Left kidney (tissue), 2 donors: Measurements from ENCODE around the gene MX2. TPM values are rescaled to one million over a fixed set of nuclear protein-coding genes. Genes with fewer than 3 reads are reported as not detected.
"Not testable (repeated sequence)": the region's sequence is repeated elsewhere in the genome, so short reads cannot be mapped to it uniquely, and the experiment has no call there.

Source experiments
- DNase-seq: peaks from one replicate; pipeline ENCODE4 v3.0.0-alpha.2; 2013
- polyA plus RNA-seq: library from polyadenylated mRNA; unstranded; fragments of 120-200 nt; gene quantifications from one replicate; pipeline ENCODE4 v1.2.1, GENCODE V29; 2013; ENCODE audit not compliant: insufficient read length

The MX2 gene
- polyA plus RNA-seq, 1 donor: 1.9 TPM

DNA sequence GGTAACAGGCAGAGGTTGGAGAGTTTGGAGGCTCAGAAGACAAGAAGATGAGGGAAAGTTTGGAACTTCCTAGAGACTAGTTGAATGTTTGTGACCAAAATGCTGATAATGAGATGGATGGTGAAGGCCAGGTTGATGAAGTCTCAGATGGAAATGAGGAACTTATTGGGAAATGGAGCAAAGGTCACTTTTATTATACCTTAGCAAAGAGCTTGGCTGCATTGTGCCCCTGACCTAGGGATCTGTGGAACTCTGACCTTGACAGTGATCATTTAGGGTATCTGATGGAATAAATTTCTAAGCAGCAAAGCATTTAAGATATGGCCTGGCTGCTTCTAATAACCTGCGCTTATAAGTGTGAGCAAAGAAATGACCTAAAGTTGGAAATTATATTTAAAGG lies 28.1 kb upstream of the MX2 start:
- DNase-seq: no peak

DNA sequence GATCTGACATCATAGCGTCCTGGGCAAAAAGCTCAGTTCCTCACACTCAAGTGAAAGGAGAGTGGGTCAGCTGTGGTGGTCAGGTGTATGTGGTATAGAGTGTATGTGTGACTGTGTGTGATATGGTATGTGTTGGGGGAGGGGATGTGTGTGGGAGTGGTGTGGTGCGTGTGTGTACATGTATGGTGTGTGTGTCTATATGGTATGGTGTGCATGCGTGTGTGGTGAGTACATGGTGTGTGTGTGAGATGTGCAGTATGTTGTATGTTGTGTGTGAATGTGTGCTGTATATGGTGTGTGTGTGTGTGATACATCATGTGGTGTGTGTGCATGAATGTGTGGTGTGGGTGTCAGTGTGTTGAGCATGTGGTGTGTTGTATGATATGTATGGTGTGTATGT lies 24.3 kb upstream of the MX2 start:
- DNase-seq: no peak

DNA sequence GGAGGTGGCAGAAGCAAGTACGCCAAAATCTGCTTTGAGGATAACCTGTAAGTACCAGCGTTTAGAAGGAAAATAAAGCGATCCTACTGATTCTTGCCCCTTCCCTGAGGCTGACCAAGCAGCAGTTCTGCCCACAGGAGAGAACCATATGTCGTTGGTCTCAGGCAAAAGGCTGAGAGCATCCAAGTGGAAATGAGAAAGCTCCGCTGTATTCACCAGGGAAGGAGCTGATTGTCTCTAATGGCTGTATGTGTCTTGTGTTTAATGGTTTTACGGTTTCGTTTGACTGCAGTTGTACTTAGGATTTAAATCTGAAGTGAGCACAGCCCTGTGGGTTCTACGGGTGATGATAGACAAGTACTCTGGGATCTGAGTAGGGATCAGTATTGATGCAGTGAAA lies 23.4 kb upstream of the MX2 start:
- no peak for DNase-seq

DNA sequence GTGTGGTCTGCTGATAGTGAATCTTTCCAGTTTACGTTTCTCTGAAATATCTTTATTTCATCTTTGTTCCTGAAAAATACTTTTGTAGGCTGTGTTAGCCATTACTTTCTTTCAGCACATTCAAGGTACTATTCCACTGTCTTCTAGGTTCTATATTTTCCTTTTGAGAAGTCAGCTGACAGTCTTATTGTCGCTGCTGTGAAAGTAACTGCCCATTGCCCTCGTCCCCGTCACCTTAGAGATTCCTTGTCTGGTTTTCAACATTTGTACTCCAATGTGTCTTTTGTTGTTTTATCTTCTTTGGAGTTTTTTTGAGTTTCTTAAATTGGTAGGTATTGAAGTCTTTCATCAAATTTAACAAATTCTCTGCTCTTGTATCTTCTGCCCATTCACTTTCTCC lies 19.8 kb upstream of the MX2 start:
- no peak for DNase-seq

DNA sequence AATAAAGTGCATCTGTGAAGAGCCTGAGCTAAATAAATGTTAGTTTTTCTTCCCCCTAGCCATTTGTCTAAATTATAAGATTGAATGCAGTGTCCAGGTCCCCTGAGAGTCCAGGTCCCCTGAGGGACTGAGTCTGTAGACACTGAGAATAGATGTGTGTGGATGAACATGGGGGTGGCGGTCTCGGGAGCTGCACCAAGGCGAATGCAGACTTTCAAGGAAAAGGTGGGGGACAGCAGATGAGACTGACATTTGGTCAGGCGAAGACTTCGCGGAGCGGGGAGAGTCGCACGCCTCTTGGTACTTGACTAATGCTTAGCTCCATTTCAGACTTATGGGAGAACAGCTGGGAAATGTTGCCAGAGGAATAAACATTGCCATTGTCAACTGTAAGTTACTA lies 17.7 kb upstream of the MX2 start:
- no peak for DNase-seq

DNA sequence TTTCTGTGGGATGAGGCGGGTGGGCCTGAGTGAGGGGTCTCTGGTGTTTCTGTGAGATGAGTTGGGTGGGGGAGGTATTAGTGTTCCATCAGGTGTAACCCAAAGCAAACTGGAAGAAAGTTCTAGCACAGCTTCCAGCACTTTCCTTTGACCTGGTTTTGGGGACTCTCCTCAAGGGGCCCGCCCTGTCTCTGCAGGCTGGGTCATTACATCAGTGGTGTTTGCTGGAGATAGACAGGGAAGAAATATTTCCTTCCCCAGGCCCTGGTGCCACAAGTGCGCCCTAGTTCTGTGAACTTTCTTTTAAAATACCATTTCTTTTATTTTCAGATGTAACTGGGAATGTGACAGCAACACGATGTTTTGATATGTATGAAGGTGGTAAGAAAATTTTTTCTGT lies 16.5 kb upstream of the MX2 start:
- no peak for DNase-seq

DNA sequence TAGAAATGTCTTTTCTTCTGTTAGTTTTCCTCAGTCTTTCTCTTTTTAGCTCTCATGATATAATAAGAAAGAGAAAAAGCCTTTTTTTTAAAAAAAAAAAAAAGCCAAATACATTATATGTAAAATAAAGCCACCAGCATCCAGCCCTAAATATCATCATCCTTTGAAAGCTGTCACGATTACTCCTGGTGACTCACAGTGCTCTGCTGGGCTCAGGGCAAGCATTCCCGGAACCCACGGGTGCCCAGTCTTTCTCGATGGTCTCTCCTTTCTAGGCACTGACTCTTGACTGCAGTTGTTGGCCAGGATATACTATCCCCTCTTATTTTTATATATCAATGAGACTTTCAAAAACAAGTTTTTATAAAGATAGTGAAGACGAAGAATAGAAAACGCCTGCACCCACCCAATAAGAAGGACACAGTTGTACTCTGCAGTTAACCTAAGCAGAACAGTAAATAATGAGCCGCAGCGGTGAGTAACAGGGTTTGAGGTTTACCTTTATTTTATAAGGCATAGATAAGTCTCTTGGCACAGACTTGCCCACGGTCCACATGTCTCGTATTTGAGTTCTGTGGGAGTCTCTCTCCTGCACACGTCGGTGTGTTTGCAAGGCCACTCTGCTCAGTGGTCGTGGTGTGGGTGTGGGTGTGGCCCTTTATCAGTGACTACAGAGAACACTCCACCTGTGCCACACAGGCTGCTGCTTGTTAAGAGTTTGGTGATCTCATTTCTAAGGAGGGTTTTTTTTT lies 15.7 kb upstream of the MX2 start:
- no peak for DNase-seq

DNA sequence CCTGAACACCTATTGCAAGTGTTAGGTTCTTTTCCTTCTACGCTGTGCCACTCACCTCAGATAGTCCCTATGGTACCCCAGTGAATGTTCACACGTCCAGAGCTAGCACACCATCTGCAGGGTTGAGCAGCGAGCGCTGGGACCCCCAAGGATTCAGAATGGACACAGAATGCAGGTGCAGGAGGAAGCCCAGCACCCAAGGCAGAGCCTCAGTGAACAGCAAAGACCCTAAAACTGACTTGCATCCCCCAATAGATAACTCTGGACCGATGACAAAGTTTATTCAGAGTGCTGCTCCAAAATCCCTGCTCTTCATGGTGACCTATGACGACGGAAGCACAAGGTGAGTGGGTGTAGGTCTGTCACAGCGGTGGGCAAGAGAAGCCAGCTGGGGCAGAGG lies 15.1 kb upstream of the MX2 start:
- no peak for DNase-seq

DNA sequence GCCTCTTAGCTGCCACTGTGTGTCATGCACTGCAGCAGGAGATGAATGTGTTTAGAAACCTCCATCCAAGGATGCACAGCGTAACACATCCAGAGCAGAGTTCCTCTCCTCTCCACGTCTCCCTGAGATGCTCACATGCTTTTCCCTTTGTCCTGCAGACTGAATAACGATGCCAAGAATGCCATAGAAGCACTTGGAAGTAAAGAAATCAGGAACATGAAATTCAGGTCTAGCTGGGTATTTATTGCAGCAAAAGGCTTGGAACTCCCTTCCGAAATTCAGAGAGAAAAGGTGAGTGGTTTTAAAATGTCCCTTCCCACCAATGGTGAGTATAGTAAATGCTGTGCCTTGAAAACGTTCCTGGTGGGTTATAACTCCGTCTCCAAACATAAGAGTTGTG lies 13.4 kb upstream of the MX2 start:
- DNase-seq: no peak

DNA sequence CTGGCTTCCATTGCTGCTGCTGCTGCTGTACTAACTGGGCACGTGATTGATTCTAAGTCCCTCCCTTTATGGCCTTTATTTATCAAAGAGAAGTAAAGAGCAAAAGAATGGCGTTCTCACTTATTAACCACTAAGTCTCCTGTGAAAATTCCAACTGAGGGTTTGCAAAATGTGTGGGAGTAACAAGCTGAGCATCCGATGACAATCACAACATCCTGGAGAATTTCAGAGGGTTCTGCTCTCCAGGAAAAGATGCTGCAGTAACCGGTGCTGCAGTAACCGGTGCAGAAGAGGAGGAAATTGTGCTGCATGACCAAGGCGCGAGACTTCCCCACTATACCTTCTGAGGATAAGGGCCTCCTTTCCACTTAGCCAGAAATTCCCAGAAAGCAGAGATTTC lies 12.7 kb upstream of the MX2 start:
- no peak for DNase-seq

DNA sequence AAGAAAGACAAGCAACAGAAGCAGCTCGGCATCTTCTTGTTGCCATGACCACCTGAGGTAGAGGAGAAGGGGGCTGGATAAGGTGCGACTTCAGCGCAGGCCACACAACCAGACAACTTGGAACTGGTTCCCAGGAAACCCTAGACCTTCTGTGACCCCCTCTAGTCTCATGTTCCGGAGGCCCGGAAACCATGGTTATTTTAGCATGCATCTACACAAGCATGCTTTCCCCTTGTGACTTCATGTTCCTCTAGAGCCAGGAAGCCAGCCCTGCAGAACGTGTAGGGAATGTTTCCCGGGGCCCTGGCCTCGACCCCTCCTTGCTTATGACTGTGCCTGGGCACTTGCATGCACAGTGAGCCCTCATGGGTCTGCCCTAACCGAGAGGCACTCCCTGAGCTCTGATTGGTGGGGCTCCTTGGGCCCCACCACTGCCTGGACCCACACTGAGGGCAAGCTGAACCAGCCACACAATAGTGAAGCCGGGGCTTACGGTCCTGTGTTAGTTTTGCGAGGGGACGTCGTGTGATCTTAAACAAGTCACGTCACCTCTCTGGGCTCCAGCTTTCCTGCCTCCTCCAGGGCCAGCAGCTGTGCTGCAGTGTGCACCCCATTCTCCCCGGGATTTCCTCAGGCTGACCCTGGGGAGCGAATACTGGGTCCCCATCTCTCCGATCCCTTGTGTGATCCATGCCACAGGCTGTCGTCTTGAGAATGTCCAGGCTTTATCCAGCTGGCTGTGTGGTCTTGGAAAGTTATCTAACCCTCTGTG lies 12.0 kb upstream of the MX2 start:
- no peak for DNase-seq

DNA sequence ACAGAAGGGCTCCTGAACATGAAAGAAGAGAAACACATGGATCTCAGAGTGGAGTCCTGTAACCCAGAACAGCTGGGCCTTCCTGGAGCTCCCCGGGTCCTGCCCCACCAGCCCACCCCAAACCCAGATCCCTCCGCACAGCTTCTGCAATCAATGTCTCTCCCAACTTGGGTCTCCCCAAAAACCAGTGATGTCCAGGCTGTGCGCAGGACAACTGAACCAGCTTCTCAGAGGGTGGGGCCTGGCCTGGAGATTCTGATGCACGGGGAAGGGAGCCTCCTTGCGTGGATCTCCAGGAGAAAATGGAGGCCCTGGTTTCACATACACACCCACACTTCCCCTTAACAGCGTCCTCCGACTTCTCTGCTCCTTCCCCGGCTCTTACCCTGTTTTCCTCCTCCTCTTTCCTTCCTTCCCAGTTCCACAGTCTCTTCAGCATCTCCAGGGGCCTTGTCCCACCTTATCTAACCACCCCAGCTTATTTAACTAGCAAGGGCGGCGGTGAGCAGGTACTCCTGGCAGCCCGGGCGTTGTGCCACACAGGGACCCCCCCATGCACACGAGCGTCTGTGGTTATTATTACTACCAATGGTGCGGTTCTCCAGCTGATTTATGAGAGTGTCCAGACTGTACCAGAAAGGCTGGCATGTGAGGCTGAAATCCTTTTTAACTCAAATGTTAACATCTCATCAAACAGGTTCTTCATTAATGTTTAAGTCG lies 11.2 kb upstream of the MX2 start:
- DNase-seq: no peak

DNA sequence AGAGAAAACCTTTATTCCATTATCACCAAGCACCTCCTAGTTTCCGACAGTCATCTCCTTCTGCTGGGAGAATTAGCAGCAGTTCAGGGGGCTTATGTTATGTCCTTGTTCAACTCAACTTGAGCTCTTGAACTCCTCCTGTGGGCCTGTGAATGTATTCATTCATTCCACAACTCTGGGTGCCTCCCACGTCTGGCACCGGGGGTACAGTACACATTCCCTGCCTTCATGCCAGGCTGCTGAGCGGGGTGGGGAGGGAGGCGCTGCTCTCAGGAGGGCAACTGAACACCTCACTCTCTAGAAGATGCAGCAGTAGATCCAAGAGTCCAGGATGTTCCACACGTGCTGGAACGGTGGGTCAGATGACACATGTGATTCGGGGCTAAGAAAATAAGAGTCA lies 4.3 kb upstream of the MX2 start:
- DNase-seq: no peak

DNA sequence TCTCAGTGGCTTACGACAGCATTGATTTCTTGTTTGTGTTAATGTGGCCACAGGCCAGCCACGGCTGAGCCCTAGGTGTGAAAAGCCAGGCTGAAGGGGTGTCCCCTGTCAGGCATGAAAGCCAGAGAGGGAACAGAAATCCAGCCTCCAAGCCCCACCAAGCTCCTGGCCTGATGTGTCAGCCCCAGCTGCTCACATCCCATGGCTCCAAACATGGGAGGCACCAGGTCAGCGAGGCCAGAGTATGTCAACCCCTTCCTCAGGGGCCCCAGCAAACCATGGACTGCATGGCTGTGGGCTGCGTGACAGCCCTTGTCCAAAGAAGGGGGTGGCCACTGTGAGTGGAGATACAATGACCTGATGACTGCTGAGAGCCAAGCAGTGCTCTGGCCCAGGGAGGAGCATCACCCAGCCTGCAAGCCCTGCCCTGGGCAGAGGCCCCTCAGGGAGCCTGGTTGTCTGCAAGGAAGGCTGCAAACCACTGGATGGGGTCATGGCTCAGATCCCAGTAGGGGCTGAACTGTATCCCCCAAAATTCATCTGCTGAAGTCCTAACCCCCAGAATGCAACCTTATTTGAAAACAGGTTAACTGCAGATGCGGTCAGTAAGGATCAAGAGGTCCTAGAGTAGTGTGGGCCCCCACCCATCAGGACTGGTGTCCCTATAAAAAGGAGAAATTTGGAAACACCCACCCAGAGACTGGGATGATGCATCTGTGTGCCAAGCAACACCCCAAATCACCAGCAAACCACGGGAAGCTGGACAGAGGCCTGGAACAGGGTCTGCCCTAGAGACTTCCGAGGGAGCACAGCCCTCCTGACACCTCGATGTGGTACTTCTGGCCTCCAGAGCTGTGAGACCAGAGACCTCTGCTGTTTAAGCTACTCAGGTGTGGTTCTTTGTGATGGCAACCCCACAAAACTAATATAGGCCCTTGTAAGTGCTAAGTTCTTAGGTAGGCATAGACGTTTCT lies 3.3 kb upstream of the MX2 start:
- no peak for DNase-seq

DNA sequence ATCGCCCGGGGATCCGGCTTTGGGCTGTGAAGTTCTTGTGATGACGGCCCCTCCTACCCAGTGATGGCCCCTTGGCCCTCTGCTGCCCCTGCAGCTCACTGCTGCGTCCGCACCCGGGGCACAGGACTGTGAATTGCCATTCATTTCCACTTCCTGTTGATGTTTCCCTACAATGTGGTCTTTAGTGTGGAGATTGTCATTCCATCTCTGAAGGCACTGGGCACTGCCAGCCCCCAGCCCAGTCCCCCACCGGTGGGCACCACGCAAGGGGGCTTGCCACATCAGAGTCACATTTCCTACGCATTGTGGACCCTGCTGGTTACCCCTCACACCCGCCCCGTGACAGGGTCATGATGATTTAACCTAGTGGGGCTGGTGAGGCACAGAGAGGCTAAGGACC lies 2.5 kb upstream of the MX2 start:
- no peak for DNase-seq

DNA sequence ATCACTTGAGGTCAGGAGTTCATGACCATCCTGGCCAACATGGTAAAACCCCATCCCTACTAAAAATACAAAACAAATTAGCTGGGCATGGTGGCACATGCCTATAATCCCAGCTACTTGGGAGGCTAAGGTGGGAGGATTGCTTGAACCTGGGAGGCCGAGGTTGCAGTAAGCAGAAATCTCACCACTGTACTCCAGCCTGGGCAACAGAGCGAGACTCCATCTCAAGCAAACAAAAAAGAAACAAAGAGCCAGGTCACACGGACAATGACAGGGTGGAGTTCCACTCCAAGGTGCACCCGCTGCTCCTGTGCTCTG lies 2.1 kb upstream of the MX2 start:
- not testable (repeated sequence) for DNase-seq

DNA sequence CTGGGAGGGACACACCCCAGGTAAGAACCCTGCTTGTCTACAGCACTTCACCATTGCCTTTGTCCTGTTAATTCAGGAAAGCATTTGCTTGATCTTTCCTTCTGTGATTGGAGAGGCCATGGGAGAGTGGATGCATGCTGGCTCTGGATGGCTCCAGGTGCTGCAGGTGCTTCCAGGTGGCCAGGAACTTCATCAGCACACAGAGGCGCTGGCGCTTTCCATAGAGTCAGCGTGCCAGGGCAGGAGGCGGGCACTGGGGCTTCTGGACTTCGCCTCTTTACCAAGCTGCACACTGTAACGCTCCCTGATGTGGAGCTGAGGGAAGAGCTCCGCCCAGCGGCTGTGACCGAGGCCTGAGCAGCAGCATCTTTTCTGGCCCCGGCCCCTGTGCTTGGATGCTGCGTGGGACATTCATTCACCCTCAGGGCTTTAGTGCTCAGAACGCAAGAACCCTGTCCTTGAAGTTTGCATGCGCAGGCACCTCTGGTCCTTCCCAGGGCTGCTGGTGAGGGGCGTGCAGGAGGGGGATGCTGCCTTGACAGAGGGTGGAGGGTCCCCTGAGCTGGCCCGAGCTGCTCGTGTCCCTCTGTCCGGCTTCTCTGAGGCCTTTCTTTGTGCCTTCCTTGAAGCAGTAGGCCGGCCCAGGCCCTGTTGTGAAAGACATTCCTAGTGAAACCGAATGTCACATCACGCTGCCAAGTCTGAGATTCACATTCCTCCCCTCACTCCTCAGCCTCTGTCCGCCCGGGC lies 1.6 kb upstream of the MX2 start:
- DNase-seq: no peak

DNA sequence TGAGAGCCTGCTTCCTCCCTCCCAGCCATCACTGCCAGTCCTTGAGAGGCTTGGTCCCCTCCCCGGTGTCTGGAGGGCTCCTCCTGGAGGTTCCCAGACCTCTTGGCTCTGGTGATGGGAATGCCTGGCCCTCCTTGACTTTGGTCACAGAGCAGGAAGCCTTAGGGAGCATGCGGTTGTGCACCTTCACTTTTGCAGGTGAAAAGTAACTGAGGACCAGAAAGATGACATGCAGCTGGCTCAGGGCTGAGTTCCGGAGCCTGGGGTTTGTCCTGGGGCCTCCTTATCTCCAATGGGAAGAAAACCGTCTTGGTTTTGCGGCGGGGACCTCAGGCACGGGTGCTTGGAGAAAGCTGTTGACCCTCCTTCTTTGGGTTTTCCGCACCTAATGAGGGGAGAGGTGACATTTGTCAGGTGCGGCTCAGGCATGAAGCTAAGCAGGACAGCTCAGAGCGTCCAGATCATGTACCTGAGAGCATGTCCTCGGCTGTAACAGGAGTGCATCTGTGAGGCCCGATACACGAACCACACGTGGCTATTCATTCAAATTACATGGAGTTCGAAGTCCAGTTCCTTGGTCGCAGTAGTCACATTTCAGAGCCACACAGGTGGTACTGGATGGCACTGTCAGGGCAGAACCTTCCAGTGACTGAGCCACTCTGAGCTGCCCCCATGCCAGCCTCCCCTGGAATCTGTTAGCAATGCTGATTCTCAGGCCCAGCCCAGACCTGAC lies 608 bp upstream of the MX2 start:
- DNase-seq: no peak

DNA sequence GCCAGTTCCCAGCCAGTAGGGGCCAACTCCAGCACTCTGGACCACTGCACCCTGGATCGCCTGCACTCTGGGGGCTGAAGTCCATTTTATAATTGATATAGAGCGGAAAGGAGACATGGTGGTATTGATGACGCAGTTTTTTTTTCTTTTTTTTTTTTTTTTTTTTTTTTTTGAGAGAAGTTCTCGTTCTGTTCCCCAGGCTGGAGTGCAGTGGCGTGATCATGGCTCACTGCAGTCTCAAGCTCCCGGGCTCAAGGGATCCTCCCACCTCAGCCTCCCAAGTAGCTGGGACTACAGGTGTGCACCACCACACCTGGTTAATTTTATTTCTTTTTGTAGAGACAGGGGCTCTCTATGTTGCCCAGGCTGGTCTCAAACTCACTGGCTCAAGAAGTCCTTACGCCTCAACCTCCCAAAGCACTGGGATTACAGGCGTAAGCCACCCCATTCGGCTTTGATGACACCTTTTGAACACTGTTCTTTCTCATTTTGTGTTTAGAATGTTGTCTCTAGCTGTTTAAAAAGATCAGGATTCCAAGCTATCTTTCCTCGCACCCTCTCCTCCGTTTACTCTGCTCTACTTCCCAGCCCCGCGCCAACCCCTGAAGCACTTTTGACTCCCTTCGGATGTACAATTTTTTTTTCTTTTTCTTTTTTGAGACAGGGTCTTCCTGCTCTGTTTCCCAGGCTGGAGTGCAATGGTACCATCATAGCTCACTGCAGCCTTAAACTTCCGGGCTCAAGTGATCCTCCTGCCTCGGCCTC lies 960 bp downstream of the MX2 start:
- no peak for DNase-seq
